Lower leg skin (tissue), 4 donors: ENCODE results near the gene RABL3. TPM values are rescaled to one million over a fixed set of nuclear protein-coding genes. Genes with fewer than 3 reads are reported as not detected.
"Not testable (repeated sequence)": the region's sequence is repeated elsewhere in the genome, so short reads cannot be mapped to it uniquely, and the experiment has no call there.

Experiments
- DNase-seq, 2 donors: peaks; one replicate each; pipeline ENCODE4 v3.0.0-alpha.2; 2019; ENCODE audit warnings: low spot score in 2 of 2
- H3K4me3 ChIP-seq: fragments of 200-600 bp; sonication (generic); 2 replicates; pipeline ENCODE4 v1.5.1; 2017; ENCODE audit warnings: mild to moderate bottlenecking, low read depth; ENCODE audit not compliant: poor library complexity, severe bottlenecking
- CTCF ChIP-seq, 3 donors: fragments of 450-650 bp; IDR thresholded peaks; one replicate each; pipeline ENCODE4 v1.5.1; 2016; ENCODE audit warnings: antibody characterized with exemption in 3 of 3, mild to moderate bottlenecking in 3 of 3, moderate library complexity in 2 of 3
- POLR2A ChIP-seq, 2 donors: fragments of 450-650 bp; IDR thresholded peaks; one replicate each; pipeline ENCODE4 v1.6.1; 2016 to 2017; ENCODE audit warnings: antibody characterized with exemption in 2 of 2, mild to moderate bottlenecking in 1 of 2, moderate library complexity in 1 of 2
- WGBS, 2 donors: methylation state at CpG; one replicate each; pipeline ENCODE4 v1.1.5; 2018; 5-methylcytosine and 5-hydroxymethylcytosine counted together
- intact Hi-C: fragments of 100-400 bp; cut with DNase I; formaldehyde crosslinking; loops from one replicate; pipeline ENCODE4 v1.15.0; 2023; ENCODE audit warnings: low total_unique reads
- total RNA-seq, 4 donors: library from RNA; depleted of rRNA; stranded (reverse); fragments of >200 nt; gene quantifications; one replicate each; pipeline ENCODE4 v1.1.0, GENCODE V29; 2016

Gene RABL3
- total RNA-seq, 4 donors from 2014 or later: 8.5 to 27.0 (median 13.1) TPM

- H3K4me3 ChIP-seq: no peak overlapping the region
- TF ChIP-seq POLR2A (IDR thresholded peaks at IDR 0.05): no peak
- TF ChIP-seq CTCF (IDR thresholded peaks at IDR 0.05): no peak
- no peak for DNase-seq
- intact Hi-C loops: no loop called here
- 69 to 84% methylated on average over 1 of the region's 1 CpG for WGBS, 2 donors
These were observed 15.5 kb downstream of the RABL3 start for GRCh38 chr3:120726791-120727190.

GRCh38 chr3:120719167-120719834 is 23.0 kb downstream of the RABL3 start:
- H3K4me3 ChIP-seq, intact Hi-C loops: not testable (repeated sequence)
- DNase-seq: peak; percentile 27 to 89
- 71 to 80% methylated on average over 19 to 20 of the region's 20 CpGs for WGBS, 2 donors

- no peak overlapping the region for H3K4me3 ChIP-seq
- DNase-seq: no peak
- no peak for TF ChIP-seq POLR2A (IDR thresholded peaks at IDR 0.05)
- no peak for TF ChIP-seq CTCF (IDR thresholded peaks at IDR 0.05)
These were observed 29.1 kb downstream of the RABL3 start for GRCh38 chr3:120713262-120713661.

GRCh38 chr3:120710369-120710768 is 31.9 kb downstream of the RABL3 start:
- no peak overlapping the region for H3K4me3 ChIP-seq
- no peak for DNase-seq
- intact Hi-C loops: no loop called here
- no peak for TF ChIP-seq CTCF (IDR thresholded peaks at IDR 0.05)
- TF ChIP-seq POLR2A (IDR thresholded peaks at IDR 0.05): no peak
- 89 to 92% methylated on average over 1 of the region's 1 CpG for WGBS, 2 donors

More at GRCh38 chr3:120713262-120713661, 29.1 kb downstream of the RABL3 start:
- intact Hi-C loops: no loop called here

- H3K4me3 ChIP-seq: no peak overlapping the region
- no peak for DNase-seq
- TF ChIP-seq CTCF (IDR thresholded peaks at IDR 0.05) (no peak), POLR2A (IDR thresholded peaks at IDR 0.05) (no peak)
- intact Hi-C loops: no loop called here
These were observed 33.9 kb downstream of the RABL3 start for GRCh38 chr3:120708408-120708807.

GRCh38 chr3:120706950-120707349 is 35.4 kb downstream of the RABL3 start:
- intact Hi-C loops: no loop called here
- TF ChIP-seq POLR2A (IDR thresholded peaks at IDR 0.05): no peak
- TF ChIP-seq CTCF (IDR thresholded peaks at IDR 0.05): no peak
- DNase-seq: no peak
- no peak overlapping the region for H3K4me3 ChIP-seq
